Measurements from ENCODE around the gene LYSET.

GRCh38 chr14:93150227-93151208, 34.6 kb upstream of the LYSET start:
- TF ChIP-seq CTCF (IDR thresholded peaks at IDR 0.05) = no peak
- no peak for TF ChIP-seq IRF1 (CRISPR knock-in tag; IDR thresholded peaks at IDR 0.05)
- TF ChIP-seq ERG (CRISPR knock-in tag; IDR thresholded peaks at IDR 0.05) = no peak
- no peak for TF ChIP-seq ZBTB43 (CRISPR knock-in tag; IDR thresholded peaks at IDR 0.05)
- no peak for TF ChIP-seq ZBTB21 (CRISPR knock-in tag; IDR thresholded peaks at IDR 0.05; ENCODE audit: borderline replicate concordance)
- TF ChIP-seq GABPB1 (CRISPR knock-in tag; IDR thresholded peaks at IDR 0.05) = no peak
- TF ChIP-seq MAX (CRISPR knock-in tag; IDR thresholded peaks at IDR 0.05) = no peak
- TF ChIP-seq ATF1 (CRISPR knock-in tag; IDR thresholded peaks at IDR 0.05) = no peak
- no peak for TF ChIP-seq ARID4B (CRISPR knock-in tag; IDR thresholded peaks at IDR 0.05; ENCODE audit: borderline replicate concordance)
- no peak for TF ChIP-seq ZNF263 (CRISPR knock-in tag; IDR thresholded peaks at IDR 0.05; ENCODE audit: low read depth)

All from WTC11 (cell line).